B cell (primary cell): ENCODE results near the gene FAM53C. TPM values are rescaled to one million over a fixed set of nuclear protein-coding genes. Genes with fewer than 3 reads are reported as not detected.

Experiments
- ATAC-seq: fragments of 200-7000 bp; cut with Tn5 transposase; one replicate; pipeline ENCODE4 v1.10.0; 2021; ENCODE audit warnings: low read depth, mild to moderate bottlenecking, moderate number of reproducible peaks, moderate library complexity
- CTCF ChIA-PET: fragments of 350-600 bp; sonication (Branson Sonifier 250); formaldehyde crosslinking; loops from one replicate; lab custom pipeline; 2021; ENCODE audit warnings: antibody characterized with exemption, inconsistent platforms; lab: Charles Lee
- POLR2A ChIA-PET: fragments of 350-600 bp; sonication (Branson Sonifier 250); formaldehyde crosslinking; loops from one replicate; lab custom pipeline; 2021; ENCODE audit warnings: antibody characterized with exemption; lab: Charles Lee
- DNase-seq: peaks from one replicate; pipeline ENCODE4 v3.0.0; 2013
- H2AFZ ChIP-seq: 2 replicates; pipeline ENCODE4 v1.6.1; 2012; ENCODE audit warnings: mild to moderate bottlenecking, low read depth, low read length; ENCODE audit not compliant: insufficient read depth, poor library complexity, severe bottlenecking
- H3K27ac ChIP-seq, 2 donors: 1 replicate in 1 of 2; 2 replicates in 1 of 2; pipeline ENCODE4 v1.5.1; 2012 to 2013; ENCODE audit warnings: low read length in 2 of 2, mild to moderate bottlenecking in 2 of 2, moderate library complexity in 1 of 2
- H3K27me3 ChIP-seq, 4 experiments: fragments of 200-600 bp in 1 of 4; sonication (generic) in 1 of 4; replicated peaks in 1 of 4; 1 replicate in 2 of 4; 2 replicates in 2 of 4; pipeline versions ENCODE4 v1.6.1 to v1.7.0; 2013 to 2016; ENCODE audit warnings: low read length in 3 of 4, mild to moderate bottlenecking in 2 of 4, mixed read lengths in 1 of 4, moderate library complexity in 1 of 4; ENCODE audit not compliant: insufficient read depth in 4 of 4, control insufficient read depth in 3 of 4; ENCODE audit errors: control extremely low read depth in 1 of 4
- H3K36me3 ChIP-seq, 2 experiments: replicated peaks in 1 of 2; 1 replicate in 1 of 2; 2 replicates in 1 of 2; pipeline versions ENCODE4 v1.6.1 to v1.7.1; 2013; ENCODE audit warnings: low read length in 1 of 2; ENCODE audit not compliant: insufficient read depth in 2 of 2, control insufficient read depth in 1 of 2; ENCODE audit errors: control extremely low read depth in 1 of 2, extremely low read depth in 1 of 2
- H3K4me1 ChIP-seq, 2 donors: fragments of 200-600 bp in 1 of 2; sonication (generic) in 1 of 2; 1 replicate in 1 of 2; 2 replicates in 1 of 2; pipeline versions ENCODE4 v1.5.1 to v1.6.1; 2013 to 2017; ENCODE audit warnings: low read length in 2 of 2; ENCODE audit not compliant: control insufficient read depth in 2 of 2, insufficient read depth in 2 of 2
- H3K4me2 ChIP-seq: replicated peaks from 2 replicates; pipeline ENCODE3; 2012; ENCODE audit warnings: mild to moderate bottlenecking, low read depth, low read length; ENCODE audit not compliant: poor library complexity, severe bottlenecking
- H3K4me3 ChIP-seq, 5 experiments: fragments of 200-600 bp in 1 of 5; sonication (generic) in 1 of 5; 1 replicate in 3 of 5; 2 replicates in 2 of 5; pipeline versions ENCODE4 v1.5.1 to v1.7.0; 2011 to 2016; ENCODE audit warnings: low read length in 4 of 5, mild to moderate bottlenecking in 4 of 5, low read depth in 2 of 5, control low read depth in 1 of 5, moderate library complexity in 1 of 5; ENCODE audit not compliant: insufficient read depth in 1 of 5; ENCODE audit errors: control extremely low read depth in 1 of 5, extremely low read depth in 1 of 5
- H3K79me2 ChIP-seq: fragments of 200-600 bp; sonication (generic); one replicate; pipeline ENCODE4 v1.6.0; 2016; ENCODE audit warnings: low read length; ENCODE audit not compliant: control insufficient read depth, insufficient read depth
- H3K9ac ChIP-seq: fragments of 200-600 bp; sonication (generic); 2 replicates; pipeline ENCODE4 v1.6.1; 2017; ENCODE audit warnings: mild to moderate bottlenecking, low read length, moderate library complexity
- H3K9me3 ChIP-seq, 3 donors: one replicate each; pipeline versions ENCODE4 v1.6.1 to v1.7.1; 2013; ENCODE audit warnings: low read length in 2 of 3; ENCODE audit not compliant: control insufficient read depth in 2 of 3, insufficient read depth in 1 of 3; ENCODE audit errors: control extremely low read depth in 1 of 3
- H4K20me1 ChIP-seq: 2 replicates; pipeline ENCODE4 v1.6.0; 2012; ENCODE audit warnings: mild to moderate bottlenecking, low read length; ENCODE audit not compliant: insufficient read depth, control insufficient read depth, poor library complexity, severe bottlenecking
- H3K27ac Mint-ChIP-seq: one replicate; pipeline ENCODE4 v1.8.0; 2021; ENCODE audit warnings: mixed read lengths
- H3K27me3 Mint-ChIP-seq: one replicate; pipeline ENCODE4 v1.8.0; 2021; ENCODE audit warnings: mixed read lengths
- H3K4me1 Mint-ChIP-seq: one replicate; pipeline ENCODE4 v1.8.0; 2021; ENCODE audit warnings: mixed read lengths
- H3K4me3 Mint-ChIP-seq: one replicate; pipeline ENCODE4 v1.8.0; 2021; ENCODE audit warnings: mixed read lengths
- H3K9me3 Mint-ChIP-seq: one replicate; pipeline ENCODE4 v1.8.0; 2022; ENCODE audit warnings: mixed read lengths; ENCODE audit not compliant: insufficient read depth
- CTCF ChIP-seq: fragments of 200-600 bp; IDR thresholded peaks from one replicate; pipeline ENCODE4 v1.8.0; 2022; ENCODE audit warnings: antibody characterized with exemption, mild to moderate bottlenecking
- EZH2 ChIP-seq: IDR thresholded peaks from 2 replicates; pipeline ENCODE4 v1.6.1; 2012; ENCODE audit warnings: borderline replicate concordance, low read depth, mild to moderate bottlenecking, moderate library complexity, low read length; ENCODE audit not compliant: insufficient read depth, poor library complexity, severe bottlenecking
- WGBS: methylation state at CpG from one replicate; pipeline ENCODE4 v1.1.5; 2013; ENCODE audit warnings: missing lambda C conversion rate; ENCODE audit not compliant: insufficient coverage; 5-methylcytosine and 5-hydroxymethylcytosine counted together
- intact Hi-C: fragments of 100-400 bp; cut with micrococcal nuclease; formaldehyde crosslinking; loops from one replicate; pipeline ENCODE4 v1.10.0; 2022
- polyA plus RNA-seq: library from polyadenylated mRNA; depleted of rRNA; stranded (reverse); fragments of >200 nt; gene quantifications from 2 replicates; pipeline ENCODE4 v1.2.3, GENCODE V29; 2012
- total RNA-seq, 2 donors: library from RNA; stranded (reverse); fragments of 120-200 nt in 1 of 2; gene quantifications; 1 replicate in 1 of 2; 2 replicates in 1 of 2; pipeline versions ENCODE4 v1.2.3 to v1.2.4, GENCODE V29; 2013 to 2022

FAM53C gene
- total and polyA plus RNA-seq, 2 donors (not counting 1 experiment from before 2014, with no cell fraction given), result 29.8 to 44.9 TPM

DNA sequence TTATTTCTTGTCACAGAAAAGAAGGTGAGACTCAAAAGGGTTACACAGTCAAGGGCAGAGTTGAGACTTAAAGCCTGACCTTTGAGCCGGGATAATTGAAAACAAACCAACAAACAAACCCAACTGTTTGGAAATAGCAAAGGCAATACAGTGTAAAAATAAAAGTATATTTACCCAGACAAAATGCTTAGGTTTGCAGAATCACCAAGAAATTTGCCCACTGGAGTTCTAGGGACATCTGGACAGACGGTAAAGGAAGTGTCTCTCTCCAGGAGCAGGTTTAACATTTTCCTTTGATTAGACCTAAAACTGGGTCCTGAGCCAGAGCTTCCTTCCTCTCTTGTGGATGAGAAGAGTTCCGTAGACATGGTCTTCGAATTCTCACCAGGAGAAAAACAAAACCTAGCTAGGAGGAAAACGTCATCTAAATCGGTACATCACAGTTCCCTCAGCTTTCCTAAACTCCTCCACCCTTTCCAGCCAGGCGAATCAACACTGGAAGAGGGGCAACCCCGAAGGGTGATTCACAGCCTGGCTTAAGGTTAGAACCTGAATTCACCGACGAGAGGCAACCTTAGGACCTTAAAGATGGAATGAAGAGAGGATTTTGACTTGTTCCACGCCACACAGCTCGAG lies 7.1 kb upstream of the FAM53C start:
- ATAC-seq (no peak), DNase-seq (no peak)
- Histone ChIP-seq H3K27me3 (no peaks in the 10 kb centered on the region), H2AFZ (peak overlapping the region; percentile 73), H3K4me3 (peak overlapping the region; percentile 58 to 75 (median 70)), H3K4me2 (peak overlapping the region; percentile 79), H3K36me3 (no peaks in the 10 kb centered on the region), H3K27ac (no peak overlapping the region), H3K9ac (peak overlapping the region; percentile 60), H4K20me1 (no peaks in the 10 kb centered on the region), H3K79me2 (no peaks in the 10 kb centered on the region), H3K9me3 (no peaks in the 10 kb centered on the region), H3K4me1 (peaks cover 5 to 15% of the 10 kb centered on the region in 2 donors)
- Mint-ChIP-seq H3K27me3 (no peaks in the 10 kb centered on the region), H3K4me1 (peaks cover 14% of the 10 kb centered on the region), H3K9me3 (no peaks in the 10 kb centered on the region), H3K27ac (no peak overlapping the region), H3K4me3 (peak overlapping the region; percentile 87)
- 2% methylated on average over 5 of the region's 12 CpGs for WGBS
- ChIA-PET CTCF (interaction anchor here (13.4 kb wide), 1 partner anchor 21 kb away, joined by 278 read pairs; the partner anchor contains the start of gene KDM3B), POLR2A (interaction anchor here (0.9 to 1.0 kb wide), 2 partner anchors 21 to 153 kb away, joined by 3 to 6 read pairs; partner anchors contain the start of gene KDM3B)
- intact Hi-C loops, result loop anchor here (1.0 to 10.0 kb wide), 7 partner anchors 22 to 1844 kb away; partner anchors contain the start of genes BRD8, CDC23, CYSTM1 and ETF1
- TF ChIP-seq EZH2 (no peak), CTCF (no peak)
